ENCODE data around the gene CTU1.

DNA sequence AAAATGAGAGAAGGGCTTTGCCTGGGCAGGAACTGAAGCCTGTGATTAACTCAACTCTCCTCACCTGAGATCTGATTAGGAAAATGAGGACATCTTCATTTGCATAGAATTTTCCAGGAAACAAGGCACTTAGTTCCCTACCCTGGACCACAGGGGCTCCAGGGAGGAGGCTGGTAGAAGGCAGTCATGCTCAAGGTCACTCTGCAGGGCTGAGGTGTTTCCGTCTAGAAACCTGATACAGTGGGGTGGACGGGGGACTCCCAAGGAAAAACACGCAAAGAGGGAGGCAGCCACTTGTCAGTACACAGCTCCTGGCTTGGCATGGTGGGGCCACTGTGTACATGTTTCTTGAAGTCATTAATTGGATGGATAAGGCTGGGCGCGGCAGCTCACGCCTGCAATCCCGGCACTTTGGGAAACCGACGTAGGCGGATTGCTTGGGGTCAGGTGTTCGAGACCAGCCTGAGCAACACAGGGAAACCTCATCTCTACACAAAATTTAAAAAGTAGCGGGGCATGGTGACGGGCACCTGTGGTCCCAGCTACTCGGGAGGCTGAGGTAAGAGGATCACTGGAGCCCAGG is 31.5 kb downstream of the CTU1 start:
- TF ChIP-seq, protein P1, sequence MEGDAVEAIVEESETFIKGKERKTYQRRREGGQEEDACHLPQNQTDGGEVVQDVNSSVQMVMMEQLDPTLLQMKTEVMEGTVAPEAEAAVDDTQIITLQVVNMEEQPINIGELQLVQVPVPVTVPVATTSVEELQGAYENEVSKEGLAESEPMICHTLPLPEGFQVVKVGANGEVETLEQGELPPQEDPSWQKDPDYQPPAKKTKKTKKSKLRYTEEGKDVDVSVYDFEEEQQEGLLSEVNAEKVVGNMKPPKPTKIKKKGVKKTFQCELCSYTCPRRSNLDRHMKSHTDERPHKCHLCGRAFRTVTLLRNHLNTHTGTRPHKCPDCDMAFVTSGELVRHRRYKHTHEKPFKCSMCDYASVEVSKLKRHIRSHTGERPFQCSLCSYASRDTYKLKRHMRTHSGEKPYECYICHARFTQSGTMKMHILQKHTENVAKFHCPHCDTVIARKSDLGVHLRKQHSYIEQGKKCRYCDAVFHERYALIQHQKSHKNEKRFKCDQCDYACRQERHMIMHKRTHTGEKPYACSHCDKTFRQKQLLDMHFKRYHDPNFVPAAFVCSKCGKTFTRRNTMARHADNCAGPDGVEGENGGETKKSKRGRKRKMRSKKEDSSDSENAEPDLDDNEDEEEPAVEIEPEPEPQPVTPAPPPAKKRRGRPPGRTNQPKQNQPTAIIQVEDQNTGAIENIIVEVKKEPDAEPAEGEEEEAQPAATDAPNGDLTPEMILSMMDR (IDR thresholded peaks at IDR 0.05; ENCODE audit: low read depth, low read length): no peak
- no peak for TF ChIP-seq POLR2A (IDR thresholded peaks at IDR 0.05; ENCODE audit: extremely low read depth, insufficient read length)
- no peak for TF ChIP-seq MYC (IDR thresholded peaks at IDR 0.05; ENCODE audit: low read depth, low read length)
